ENCODE data around the gene DPH5. TPM values are rescaled to one million over a fixed set of nuclear protein-coding genes. Genes with fewer than 3 reads are reported as not detected.

The DPH5 gene
- total RNA-seq, 1 experiment from 2014 or later: 23.8 TPM

DNA sequence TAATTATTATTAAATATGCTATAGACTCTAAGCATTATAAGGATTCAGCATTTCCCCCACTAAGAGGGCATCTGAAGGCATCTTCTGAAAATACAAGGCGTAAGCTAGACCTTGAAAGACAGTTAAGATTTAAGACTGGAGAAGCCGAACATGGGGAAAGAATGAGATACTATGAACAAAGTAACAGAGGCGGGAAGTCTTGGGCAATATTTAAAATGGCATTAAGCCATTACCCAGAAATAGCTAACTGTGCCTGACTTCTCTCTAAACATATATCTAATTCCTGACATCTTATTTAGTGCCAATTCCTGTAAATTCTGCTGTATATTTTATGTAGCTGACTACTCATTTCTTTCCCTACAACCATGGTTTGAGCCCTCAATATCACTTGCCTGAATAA lies 20.9 kb downstream of the DPH5 start:
- BruUV-seq (replicated peaks): no TSS peak
- intact Hi-C loops (cut with micrococcal nuclease; ENCODE audit: unreplicated experiment): loop anchor here (1.0 kb wide), 1 partner anchor 284 kb away; no protein-coding TSS in a partner anchor
- CTCF ChIA-PET: no interaction called here
- Histone ChIP-seq H3K36me3 (ENCODE audit: control insufficient read depth, insufficient read depth, low read length) (no peaks in the 10 kb centered on the region), H3K27me3 (replicated peaks; ENCODE audit: control insufficient read depth, insufficient read depth, low read length) (no peaks in the 10 kb centered on the region), H3K4me3 (ENCODE audit: low read depth, low read length) (no peak overlapping the region), H3K4me1 (peaks cover 16% of the 10 kb centered on the region), H3K9me3 (no peaks in the 10 kb centered on the region)
- H3K4me3 Mint-ChIP-seq (ENCODE audit: unreplicated experiment): no peak overlapping the region
- no peaks in the 10 kb centered on the region for H3K9me3 Mint-ChIP-seq (ENCODE audit: unreplicated experiment)
- TF ChIP-seq, protein P1, sequence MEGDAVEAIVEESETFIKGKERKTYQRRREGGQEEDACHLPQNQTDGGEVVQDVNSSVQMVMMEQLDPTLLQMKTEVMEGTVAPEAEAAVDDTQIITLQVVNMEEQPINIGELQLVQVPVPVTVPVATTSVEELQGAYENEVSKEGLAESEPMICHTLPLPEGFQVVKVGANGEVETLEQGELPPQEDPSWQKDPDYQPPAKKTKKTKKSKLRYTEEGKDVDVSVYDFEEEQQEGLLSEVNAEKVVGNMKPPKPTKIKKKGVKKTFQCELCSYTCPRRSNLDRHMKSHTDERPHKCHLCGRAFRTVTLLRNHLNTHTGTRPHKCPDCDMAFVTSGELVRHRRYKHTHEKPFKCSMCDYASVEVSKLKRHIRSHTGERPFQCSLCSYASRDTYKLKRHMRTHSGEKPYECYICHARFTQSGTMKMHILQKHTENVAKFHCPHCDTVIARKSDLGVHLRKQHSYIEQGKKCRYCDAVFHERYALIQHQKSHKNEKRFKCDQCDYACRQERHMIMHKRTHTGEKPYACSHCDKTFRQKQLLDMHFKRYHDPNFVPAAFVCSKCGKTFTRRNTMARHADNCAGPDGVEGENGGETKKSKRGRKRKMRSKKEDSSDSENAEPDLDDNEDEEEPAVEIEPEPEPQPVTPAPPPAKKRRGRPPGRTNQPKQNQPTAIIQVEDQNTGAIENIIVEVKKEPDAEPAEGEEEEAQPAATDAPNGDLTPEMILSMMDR (IDR thresholded peaks at IDR 0.05; ENCODE audit: insufficient read depth in 1 of 2, low read depth in 1 of 2, low read length in 1 of 2, severe bottlenecking in 1 of 2, unreplicated experiment in 1 of 2): no peak
- H3K27ac Mint-ChIP-seq (ENCODE audit: unreplicated experiment): no peak overlapping the region
- no peak for DNase-seq
- H3K36me3 Mint-ChIP-seq (ENCODE audit: insufficient read depth, unreplicated experiment): peaks cover 5% of the 10 kb centered on the region
- H3K4me1 Mint-ChIP-seq (ENCODE audit: low read depth, unreplicated experiment): no peaks in the 10 kb centered on the region
- H3K27me3 Mint-ChIP-seq (ENCODE audit: insufficient read depth, unreplicated experiment): no peaks in the 10 kb centered on the region
- POLR2A ChIA-PET: no interaction called here

DNA sequence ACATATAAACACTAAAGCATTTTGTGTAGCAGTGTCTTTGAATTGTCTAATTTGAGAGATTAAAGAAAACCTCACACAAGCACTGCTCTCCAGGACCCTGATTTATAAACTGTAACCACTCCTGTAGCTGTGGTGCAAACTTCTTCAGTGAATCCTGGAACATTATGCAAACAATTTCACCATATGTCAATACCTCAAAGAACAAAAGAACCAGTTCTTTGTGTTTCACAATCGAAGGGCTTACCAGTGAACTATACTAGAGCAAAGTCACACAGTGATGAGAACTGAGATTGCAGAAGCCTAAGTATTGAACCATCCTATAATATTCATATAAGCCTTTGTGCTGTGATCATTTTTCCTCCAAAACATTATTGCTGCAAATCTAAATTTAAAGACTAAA lies 21.5 kb downstream of the DPH5 start:
- Histone ChIP-seq H3K4me1 (peaks cover 16% of the 10 kb centered on the region), H3K4me3 (ENCODE audit: low read depth, low read length) (no peak overlapping the region), H3K36me3 (ENCODE audit: control insufficient read depth, insufficient read depth, low read length) (no peaks in the 10 kb centered on the region), H3K9me3 (no peaks in the 10 kb centered on the region), H3K27me3 (replicated peaks; ENCODE audit: control insufficient read depth, insufficient read depth, low read length) (no peaks in the 10 kb centered on the region)
- POLR2A ChIA-PET: no interaction called here
- no peaks in the 10 kb centered on the region for H3K9me3 Mint-ChIP-seq (ENCODE audit: unreplicated experiment)
- H3K4me1 Mint-ChIP-seq (ENCODE audit: low read depth, unreplicated experiment): no peaks in the 10 kb centered on the region
- peak in 1 of 2 experiments; percentile 45 for DNase-seq
- intact Hi-C loops (cut with micrococcal nuclease; ENCODE audit: unreplicated experiment): loop anchor here (1.0 kb wide), 1 partner anchor 284 kb away; no protein-coding TSS in a partner anchor
- no peak overlapping the region for H3K4me3 Mint-ChIP-seq (ENCODE audit: unreplicated experiment)
- BruUV-seq (replicated peaks): no TSS peak
- TF ChIP-seq, protein P1 (IDR thresholded peaks at IDR 0.05; ENCODE audit: insufficient read depth in 1 of 2, low read depth in 1 of 2, low read length in 1 of 2, severe bottlenecking in 1 of 2, unreplicated experiment in 1 of 2): no peak
- CTCF ChIA-PET: no interaction called here
- H3K27ac Mint-ChIP-seq (ENCODE audit: unreplicated experiment): no peak overlapping the region
- peaks cover 5% of the 10 kb centered on the region for H3K36me3 Mint-ChIP-seq (ENCODE audit: insufficient read depth, unreplicated experiment)
- no peaks in the 10 kb centered on the region for H3K27me3 Mint-ChIP-seq (ENCODE audit: insufficient read depth, unreplicated experiment)

DNA sequence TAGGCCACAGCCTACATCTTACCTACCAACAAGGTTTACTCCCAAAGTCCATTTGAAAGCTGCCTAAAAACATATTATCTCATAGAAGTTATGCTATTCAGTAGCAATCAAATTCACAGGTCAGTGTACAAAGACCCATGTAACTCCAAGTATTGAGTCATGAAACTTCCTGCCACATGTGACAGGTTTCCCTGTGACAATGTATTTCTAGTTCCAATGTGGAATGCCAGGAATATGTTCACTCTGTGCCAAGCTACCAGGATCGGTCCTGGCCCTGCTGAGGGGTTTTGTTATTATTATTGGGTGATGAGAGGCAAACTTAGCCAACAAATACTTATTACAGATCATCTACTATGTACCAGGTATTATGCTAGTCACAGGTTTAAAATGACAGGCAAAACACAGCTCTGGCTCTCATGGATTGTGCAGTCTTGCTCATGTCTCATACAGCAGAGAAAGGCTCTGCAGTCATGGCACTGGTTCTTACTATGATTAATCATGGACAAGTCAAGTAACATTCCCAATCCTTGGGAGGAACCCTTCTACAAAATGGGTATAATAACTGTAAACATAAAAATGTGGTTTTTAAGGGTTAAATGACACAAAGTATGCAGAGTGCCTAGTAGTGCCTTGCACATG lies 22.5 kb downstream of the DPH5 start:
- H3K27ac Mint-ChIP-seq (ENCODE audit: unreplicated experiment): no peak overlapping the region

More for the DNA sequence above, 22.5 kb downstream of the DPH5 start:
- H3K36me3 Mint-ChIP-seq (ENCODE audit: insufficient read depth, unreplicated experiment): peaks cover 6% of the 10 kb centered on the region
- no peak overlapping the region for H3K4me3 Mint-ChIP-seq (ENCODE audit: unreplicated experiment)
- intact Hi-C loops (cut with micrococcal nuclease; ENCODE audit: unreplicated experiment): no loop called here
- BruUV-seq (replicated peaks): no TSS peak
- CTCF ChIA-PET: no interaction called here
- H3K4me1 Mint-ChIP-seq (ENCODE audit: low read depth, unreplicated experiment): no peaks in the 10 kb centered on the region
- no peaks in the 10 kb centered on the region for H3K36me3 ChIP-seq (ENCODE audit: control insufficient read depth, insufficient read depth, low read length)
- no peaks in the 10 kb centered on the region for H3K9me3 ChIP-seq
- TF ChIP-seq, protein P1 (IDR thresholded peaks at IDR 0.05; ENCODE audit: insufficient read depth in 1 of 2, low read depth in 1 of 2, low read length in 1 of 2, severe bottlenecking in 1 of 2, unreplicated experiment in 1 of 2): no peak
- no peaks in the 10 kb centered on the region for H3K27me3 ChIP-seq (replicated peaks; ENCODE audit: control insufficient read depth, insufficient read depth, low read length)
- H3K4me3 ChIP-seq (ENCODE audit: low read depth, low read length): no peak overlapping the region
- peaks cover 16% of the 10 kb centered on the region for H3K4me1 ChIP-seq
- no peaks in the 10 kb centered on the region for H3K9me3 Mint-ChIP-seq (ENCODE audit: unreplicated experiment)
- no peaks in the 10 kb centered on the region for H3K27me3 Mint-ChIP-seq (ENCODE audit: insufficient read depth, unreplicated experiment)
- no peak for DNase-seq
- POLR2A ChIA-PET: no interaction called here

Data from Caco-2 (cell line).